Endothelial cell of umbilical vein (primary cell): Measurements from ENCODE around the gene RFESD. TPM values are rescaled to one million over a fixed set of nuclear protein-coding genes. Genes with fewer than 3 reads are reported as not detected.

Experiments used
- BruUV-seq: library from RNA; stranded (reverse); fragments of 400-500 nt; replicated peaks from 2 replicates; lab custom pipeline; 2021; lab: Mats Ljungman, UMichigan
- CTCF ChIA-PET: fragments of 300-600, 350-600 bp; sonication (Branson Sonifier 250); formaldehyde crosslinking; loops from one replicate; lab custom pipeline; 2021; ENCODE audit warnings: antibody characterized with exemption, inconsistent platforms; lab: Charles Lee
- POLR2A ChIA-PET: fragments of 300-600, 350-600 bp; sonication (Branson Sonifier 250); formaldehyde crosslinking; loops from one replicate; lab custom pipeline; 2021; ENCODE audit warnings: antibody characterized with exemption, inconsistent platforms; lab: Charles Lee
- DNase-seq: peaks from one replicate; pipeline ENCODE4 v3.0.0-alpha.2; 2011; ENCODE audit warnings: low read depth, low spot score
- FAIRE-seq: peaks from 2 replicates; lab custom pipeline; 2011; peaks lifted over from hg19 to GRCh38; lab: Jason Lieb, UNC
- H2AFZ ChIP-seq: 2 replicates; pipeline ENCODE4 v1.6.0; 2012; ENCODE audit warnings: low read depth, low read length, control low read depth, inconsistent platforms
- H3K27ac ChIP-seq: 2 replicates; pipeline ENCODE4 v1.5.1; 2011; ENCODE audit warnings: low read depth, mild to moderate bottlenecking, control low read depth, low read length, moderate library complexity; ENCODE audit not compliant: insufficient read depth
- H3K27me3 ChIP-seq, 2 experiments: 2 replicates each; pipeline versions ENCODE4 v1.6.0 to v1.6.1; 2011; ENCODE audit warnings: low read length in 2 of 2, mixed read lengths in 1 of 2; ENCODE audit not compliant: control insufficient read depth in 2 of 2, insufficient read depth in 2 of 2
- H3K36me3 ChIP-seq, 2 experiments: 2 replicates in 1 of 2; 3 replicates in 1 of 2; pipeline ENCODE4 v1.5.1; 2011; ENCODE audit warnings: low read length in 2 of 2, mild to moderate bottlenecking in 1 of 2, moderate library complexity in 1 of 2; ENCODE audit not compliant: control insufficient read depth in 2 of 2, insufficient read depth in 2 of 2; ENCODE audit errors: extremely low read depth in 1 of 2
- H3K4me1 ChIP-seq: 3 replicates; pipeline ENCODE4 v1.5.1; 2011; ENCODE audit warnings: mild to moderate bottlenecking, low read length; ENCODE audit not compliant: control insufficient read depth, insufficient read depth; ENCODE audit errors: extremely low read depth
- H3K4me2 ChIP-seq: 2 replicates; pipeline ENCODE4 v1.6.1; 2011; ENCODE audit warnings: low read length, control low read depth, mixed read lengths; ENCODE audit not compliant: insufficient read depth
- H3K4me3 ChIP-seq, 3 experiments: fragments of 200-600 bp in 1 of 3; sonication (generic), shearing (Covaris generic) in 1 of 3; replicated peaks in 1 of 3; 2 replicates each; pipeline ENCODE4 v1.5.1; 2011 to 2016; ENCODE audit warnings: control low read depth in 3 of 3, low read length in 3 of 3, mild to moderate bottlenecking in 2 of 3, inconsistent platforms in 1 of 3, low read depth in 1 of 3, moderate library complexity in 1 of 3; ENCODE audit not compliant: insufficient read depth in 1 of 3
- H3K79me2 ChIP-seq: 2 replicates; pipeline ENCODE4 v1.6.0; 2012; ENCODE audit warnings: low read length, inconsistent platforms; ENCODE audit not compliant: control insufficient read depth, insufficient read depth
- H3K9ac ChIP-seq: replicated peaks from 2 replicates; pipeline ENCODE3; 2011; ENCODE audit warnings: low read length, control low read depth; ENCODE audit not compliant: insufficient read depth; ENCODE audit errors: extremely low read depth
- H3K9me1 ChIP-seq: replicated peaks from 3 replicates; pipeline ENCODE4 v1.6.0; 2011; ENCODE audit warnings: mild to moderate bottlenecking, low read length; ENCODE audit not compliant: control insufficient read depth, insufficient read depth; ENCODE audit errors: extremely low read depth
- H3K9me3 ChIP-seq: replicated peaks from 2 replicates; pipeline ENCODE4 v1.5.1; 2012; ENCODE audit warnings: low read length, inconsistent platforms; ENCODE audit not compliant: control insufficient read depth, insufficient read depth
- H4K20me1 ChIP-seq: replicated peaks from 2 replicates; pipeline ENCODE3; 2011; ENCODE audit warnings: mild to moderate bottlenecking, low read length; ENCODE audit not compliant: control insufficient read depth, insufficient read depth; ENCODE audit errors: extremely low read depth
- CTCF ChIP-seq, 2 donors: IDR thresholded peaks; 1 replicate in 1 of 2; 2 replicates in 1 of 2; pipeline ENCODE4 v1.5.1; 2011; ENCODE audit warnings: low read length in 2 of 2, mild to moderate bottlenecking in 2 of 2, moderate library complexity in 2 of 2, control low read depth in 1 of 2, inconsistent platforms in 1 of 2, low read depth in 1 of 2; ENCODE audit not compliant: insufficient read depth in 1 of 2; ENCODE audit errors: extremely low read depth in 1 of 2
- EZH2 ChIP-seq: IDR thresholded peaks from 2 replicates; pipeline ENCODE4 v1.6.1; 2012; ENCODE audit warnings: borderline replicate concordance, low read depth, mild to moderate bottlenecking, moderate library complexity, low read length, inconsistent platforms; ENCODE audit not compliant: severe bottlenecking
- FOS ChIP-seq: IDR thresholded peaks from 2 replicates; pipeline ENCODE4 v1.6.1; 2011; ENCODE audit warnings: mild to moderate bottlenecking, low read length, moderate library complexity, borderline replicate concordance; ENCODE audit not compliant: insufficient read depth
- GATA2 ChIP-seq: IDR thresholded peaks from 2 replicates; pipeline ENCODE4 v1.7.0; 2011; ENCODE audit warnings: low read depth, mild to moderate bottlenecking, moderate library complexity, mixed read lengths, low read length; ENCODE audit not compliant: insufficient read length, insufficient read depth
- JUN ChIP-seq: IDR thresholded peaks from 2 replicates; pipeline ENCODE4 v1.6.1; 2011; ENCODE audit warnings: borderline replicate concordance, low read depth; ENCODE audit not compliant: insufficient read length, insufficient read depth
- MYC ChIP-seq: IDR thresholded peaks from one replicate; pipeline ENCODE4 v1.6.1; 2011; ENCODE audit warnings: mild to moderate bottlenecking, low read depth, low read length
- POLR2A ChIP-seq: IDR thresholded peaks from 2 replicates; pipeline ENCODE4 v1.6.1; 2012; ENCODE audit warnings: low read depth, mild to moderate bottlenecking, control low read depth, low read length
- POLR2AphosphoS5 ChIP-seq: IDR thresholded peaks from 2 replicates; pipeline ENCODE4 v1.6.1; 2012; ENCODE audit warnings: low read depth, mild to moderate bottlenecking, control low read depth, low read length, moderate library complexity; ENCODE audit not compliant: insufficient read depth
- dilution Hi-C: fragments of 300-500 bp; cut with MboI; formaldehyde crosslinking; loops from one replicate; pipeline ENCODE4 v1.15.0; 2019; ENCODE audit warnings: low sequenced_read_pairs; ENCODE audit not compliant: extremely low pct_ligation_motif_present
- intact Hi-C: fragments of 100-400 bp; cut with micrococcal nuclease; formaldehyde crosslinking; loops from one replicate; pipeline ENCODE4 v1.10.0; 2022
- polyA plus RNA-seq, 4 experiments: library from polyadenylated mRNA; depleted of rRNA in 3 of 4; stranded (reverse) in 3 of 4; unstranded in 1 of 4; fragments of >200 nt; gene quantifications; 2 replicates each; pipeline versions ENCODE4 v1.2.1 to v1.2.3, GENCODE V29; 2011 to 2012; ENCODE audit warnings: missing spikeins in 1 of 4
- total RNA-seq: library from RNA; stranded (reverse); gene quantifications from 2 replicates; pipeline ENCODE4 v1.2.3, GENCODE V29; 2021
- TF ChIP-seq, protein P1 (sequence below): IDR thresholded peaks from 2 replicates; pipeline ENCODE4 v1.6.1; 2011; ENCODE audit not compliant: insufficient read depth, insufficient read length

RFESD gene
- total and polyA plus RNA-seq, 2 donors (not counting 3 experiments of a cell fraction or from before 2014, with no cell fraction given) = 0.88 to 2.0 TPM

GRCh38 chr5:95707055-95707454, 60.5 kb downstream of the RFESD start:
- POLR2A ChIA-PET = no interaction called here
- H3K9me3 ChIP-seq = no peaks in the 10 kb centered on the region
- H3K4me2 ChIP-seq = no peak overlapping the region
- H3K27ac ChIP-seq = no peak overlapping the region
- dilution Hi-C loops = no loop called here
- no peaks in the 10 kb centered on the region for H4K20me1 ChIP-seq
- no peak overlapping the region for H2AFZ ChIP-seq
- no TSS peak for BruUV-seq
- no peak overlapping the region for H3K9ac ChIP-seq
- H3K36me3 ChIP-seq = no peaks in the 10 kb centered on the region
- FAIRE-seq = no peak
- CTCF ChIA-PET = interaction anchor here (1.3 kb wide), 1 partner anchor 9 kb away, joined by 3 read pairs; no protein-coding TSS in a partner anchor
- H3K4me3 ChIP-seq = no peak overlapping the region
- H3K9me1 ChIP-seq = no peaks in the 10 kb centered on the region
- no peak for DNase-seq
- H3K27me3 ChIP-seq = no peaks in the 10 kb centered on the region
- TF ChIP-seq POLR2A = no peak
- TF ChIP-seq JUN = no peak
- TF ChIP-seq EZH2 = no peak
- no peak for TF ChIP-seq CTCF (IDR thresholded peaks at IDR 0.05; ENCODE audit: extremely low read depth in 1 of 2, insufficient read depth in 1 of 2, low read depth in 1 of 2, low read length in 2 of 2)
- no peak for TF ChIP-seq POLR2AphosphoS5
- TF ChIP-seq FOS = no peak
- TF ChIP-seq MYC = no peak
- TF ChIP-seq GATA2 = no peak
- TF ChIP-seq, protein P1, sequence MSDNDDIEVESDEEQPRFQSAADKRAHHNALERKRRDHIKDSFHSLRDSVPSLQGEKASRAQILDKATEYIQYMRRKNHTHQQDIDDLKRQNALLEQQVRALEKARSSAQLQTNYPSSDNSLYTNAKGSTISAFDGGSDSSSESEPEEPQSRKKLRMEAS = no peak
- H3K4me1 ChIP-seq = peaks cover 6% of the 10 kb centered on the region
- H3K79me2 ChIP-seq = no peaks in the 10 kb centered on the region
- intact Hi-C loops = no loop called here

Other genes starting within 250 kb of the RFESD start
- 92.6 and 100 TPM in 2 replicates for gene SKIC3, start 91.8 kb upstream of the RFESD start, total RNA-seq
- gene SKIC3, start 91.8 kb upstream of the RFESD start, polyA plus RNA-seq = 14.2 and 18.8 TPM in 2 replicates
- gene ARSK, start 91.7 kb upstream of the RFESD start, total RNA-seq = 4.9 and 5.3 TPM in 2 replicates
- 2.8 and 3.7 TPM in 2 replicates for gene ARSK, start 91.7 kb upstream of the RFESD start, polyA plus RNA-seq
- 0.31 and 0.35 TPM in 2 replicates for gene GPR150, start 26.7 kb upstream of the RFESD start, total RNA-seq
- gene GPR150, start 26.7 kb upstream of the RFESD start, polyA plus RNA-seq = 0.16 and 0.28 TPM in 2 replicates
- not detected in 2 replicates for gene SPATA9, start 36.2 kb downstream of the RFESD start, total RNA-seq
- gene SPATA9, start 36.2 kb downstream of the RFESD start, polyA plus RNA-seq = 0.07 TPM in 1 of 2 replicates, not detected in the other
- gene RHOBTB3, start 84.6 kb downstream of the RFESD start, total RNA-seq = 37.6 and 44.1 TPM in 2 replicates
- gene RHOBTB3, start 84.6 kb downstream of the RFESD start, polyA plus RNA-seq = 42.2 and 52.1 TPM in 2 replicates
- gene GLRX, start 175.9 kb downstream of the RFESD start, total RNA-seq = 13.3 and 14.2 TPM in 2 replicates
- gene GLRX, start 175.9 kb downstream of the RFESD start, polyA plus RNA-seq = 25.3 and 40.3 TPM in 2 replicates